Liver (tissue), 9 donors: Measurements from ENCODE around the gene LAMTOR2. TPM values are rescaled to one million over a fixed set of nuclear protein-coding genes. Genes with fewer than 3 reads are reported as not detected.

ENCODE experiments used
- DNase-seq: peaks from one replicate; pipeline ENCODE4 v3.0.0-alpha.2; 2017; ENCODE audit warnings: low spot score
- H3K27ac ChIP-seq, 2 donors: one replicate each; pipeline ENCODE4 v1.7.0; 2013; ENCODE audit warnings: inconsistent platforms in 2 of 2, low read length in 2 of 2, control low read depth in 1 of 2, low read depth in 1 of 2, mild to moderate bottlenecking in 1 of 2
- H3K27me3 ChIP-seq, 4 donors: one replicate each; pipeline versions ENCODE4 v1.6.1 to v1.7.0; 2013; ENCODE audit warnings: low read length in 3 of 4, inconsistent platforms in 1 of 4, mild to moderate bottlenecking in 1 of 4, moderate library complexity in 1 of 4; ENCODE audit not compliant: control insufficient read depth in 4 of 4, insufficient read depth in 4 of 4
- H3K36me3 ChIP-seq, 4 donors: one replicate each; pipeline versions ENCODE4 v1.6.1 to v1.7.0; 2013; ENCODE audit warnings: low read length in 3 of 4, mild to moderate bottlenecking in 3 of 4, low read depth in 1 of 4, moderate library complexity in 1 of 4; ENCODE audit not compliant: control insufficient read depth in 4 of 4, insufficient read depth in 3 of 4
- H3K4me1 ChIP-seq, 4 donors: one replicate each; pipeline versions ENCODE4 v1.6.1 to v1.7.0; 2013; ENCODE audit warnings: low read length in 3 of 4, mild to moderate bottlenecking in 3 of 4, moderate library complexity in 1 of 4; ENCODE audit not compliant: control insufficient read depth in 4 of 4, insufficient read depth in 4 of 4
- H3K4me3 ChIP-seq, 3 donors: one replicate each; pipeline versions ENCODE4 v1.6.1 to v1.7.0; 2013; ENCODE audit warnings: low read length in 3 of 3, control low read depth in 1 of 3, low read depth in 1 of 3, mild to moderate bottlenecking in 1 of 3
- H3K9ac ChIP-seq, 2 donors: one replicate each; pipeline ENCODE4 v1.7.0; 2013; ENCODE audit warnings: low read length in 2 of 2, mild to moderate bottlenecking in 2 of 2, moderate library complexity in 2 of 2, control low read depth in 1 of 2, low read depth in 1 of 2
- H3K9me3 ChIP-seq, 4 donors: one replicate each; pipeline versions ENCODE4 v1.6.1 to v1.7.0; 2013; ENCODE audit warnings: low read length in 3 of 4; ENCODE audit not compliant: control insufficient read depth in 4 of 4
- CTCF ChIP-seq: fragments of 150-350 bp; IDR thresholded peaks from 2 replicates; pipeline ENCODE4 v1.5.1; 2017; ENCODE audit warnings: improper control_type of control experiment, low read depth, low read length; ENCODE audit not compliant: missing input control
- EGR1 ChIP-seq, 2 donors: IDR thresholded peaks; 2 replicates each; pipeline ENCODE4 v1.6.1; 2016 to 2018; ENCODE audit warnings: antibody characterized with exemption in 2 of 2, low read depth in 2 of 2
- FOXA1 ChIP-seq: IDR thresholded peaks from 2 replicates; pipeline ENCODE4 v1.6.1; 2016; ENCODE audit warnings: antibody characterized with exemption
- FOXA2 ChIP-seq: IDR thresholded peaks from 2 replicates; pipeline ENCODE4 v1.6.1; 2016; ENCODE audit warnings: antibody characterized with exemption
- GABPA ChIP-seq, 2 donors: IDR thresholded peaks in 1 of 2; conservative IDR thresholded peaks in 1 of 2; 2 replicates each; pipeline ENCODE4 v1.6.1; 2016; ENCODE audit warnings: antibody characterized with exemption in 2 of 2, mild to moderate bottlenecking in 1 of 2, moderate library complexity in 1 of 2
- HNF4A ChIP-seq, 2 donors: conservative IDR thresholded peaks; 2 replicates each; pipeline ENCODE4 v1.6.1; 2016; ENCODE audit warnings: antibody characterized with exemption in 2 of 2, mild to moderate bottlenecking in 2 of 2
- HNF4G ChIP-seq: IDR thresholded peaks from 2 replicates; pipeline ENCODE4 v1.6.1; 2016; ENCODE audit warnings: antibody characterized with exemption
- JUND ChIP-seq, 2 donors: IDR thresholded peaks; 2 replicates each; pipeline ENCODE4 v1.6.1; 2016; ENCODE audit warnings: antibody characterized with exemption in 2 of 2
- MAX ChIP-seq: IDR thresholded peaks from 2 replicates; pipeline ENCODE4 v1.6.1; 2016; ENCODE audit warnings: antibody characterized with exemption
- NR2F2 ChIP-seq: IDR thresholded peaks from 2 replicates; pipeline ENCODE4 v1.6.1; 2016; ENCODE audit warnings: antibody characterized with exemption
- RAD21 ChIP-seq, 2 donors: IDR thresholded peaks; 2 replicates each; pipeline ENCODE4 v1.6.1; 2016; ENCODE audit warnings: antibody characterized with exemption in 2 of 2, mild to moderate bottlenecking in 2 of 2
- RXRA ChIP-seq, 2 donors: IDR thresholded peaks; 2 replicates each; pipeline ENCODE4 v1.6.1; 2017 to 2018; ENCODE audit warnings: antibody characterized with exemption in 2 of 2, mild to moderate bottlenecking in 1 of 2
- SP1 ChIP-seq: IDR thresholded peaks from 2 replicates; pipeline ENCODE4 v1.6.1; 2018; ENCODE audit warnings: antibody characterized with exemption, mild to moderate bottlenecking
- TAF1 ChIP-seq: conservative IDR thresholded peaks from 2 replicates; pipeline ENCODE4 v1.6.1; 2016; ENCODE audit warnings: antibody characterized with exemption, mild to moderate bottlenecking
- YY1 ChIP-seq: IDR thresholded peaks from 2 replicates; pipeline ENCODE4 v1.6.1; 2016; ENCODE audit warnings: antibody characterized with exemption, mild to moderate bottlenecking
- ZBTB33 ChIP-seq: IDR thresholded peaks from 2 replicates; pipeline ENCODE4 v1.6.1; 2016; ENCODE audit warnings: antibody characterized with exemption
- WGBS: extraction: QIAGEN DNeasy Blood & Tissue Kit; methylation state at CpG from one replicate; pipeline ENCODE4 v1.1.7; 2013; 5-methylcytosine and 5-hydroxymethylcytosine counted together
- polyA plus RNA-seq, 2 donors: library from polyadenylated mRNA; stranded (reverse) in 1 of 2; unstranded in 1 of 2; fragments of 200-250 nt in 1 of 2; fragments of >200 nt in 1 of 2; fragmentation: Nextera tagmentation in 1 of 2; extraction: Ambion mirVana in 1 of 2; gene quantifications; one replicate each; pipeline versions ENCODE4 v1.2.1 to v1.2.3, GENCODE V29; 2013 to 2015
- total RNA-seq, 2 donors: library from RNA; depleted of rRNA; stranded (reverse); fragments of >200 nt; gene quantifications; one replicate each; pipeline ENCODE4 v1.2.3, GENCODE V29; 2014
- TF ChIP-seq, protein P1 (sequence below): IDR thresholded peaks from 2 replicates; pipeline ENCODE4 v1.6.1; 2016; ENCODE audit warnings: antibody characterized with exemption
- TF ChIP-seq, protein P2 (sequence below): IDR thresholded peaks from 2 replicates; pipeline ENCODE4 v1.6.1; 2016; ENCODE audit warnings: antibody characterized with exemption, mild to moderate bottlenecking
- donor health status: healthy.
- donor health status: healthy.
- donor health status: healthy.
- donor health status: healthy.
- donor health status: healthy.

LAMTOR2 gene
- total and polyA plus RNA-seq, 4 donors, result 30.4 to 152 (median 79.0) TPM

GRCh38 chr1:156072251-156072650, 17.7 kb downstream of the LAMTOR2 start:
- no peaks in the 10 kb centered on the region for H3K9me3 ChIP-seq
- DNase-seq, result no peak
- H3K4me1 ChIP-seq, result peaks cover 11 to 44% (median 31%) of the 10 kb centered on the region in 4 donors
- no peak overlapping the region for H3K27ac ChIP-seq
- TF ChIP-seq EGR1 (IDR thresholded peaks at IDR 0.05; ENCODE audit: low read depth in 2 of 2) (no peak), NR2F2 (no peak), YY1 (no peak), RAD21 (IDR thresholded peaks at IDR 0.05) (no peak), JUND (IDR thresholded peaks at IDR 0.05) (no peak), HNF4G (no peak), CTCF (no peak), SP1 (no peak), FOXA1 (no peak), ZBTB33 (no peak), TAF1 (no peak), FOXA2 (no peak), GABPA (IDR thresholded peaks at IDR 0.05 in 1 of 2, conservative IDR thresholded peaks at IDR 0.05 in 1 of 2) (no peak), MAX (no peak), RXRA (IDR thresholded peaks at IDR 0.05) (no peak), HNF4A (conservative IDR thresholded peaks at IDR 0.05) (no peak)
- TF ChIP-seq, protein P1, sequence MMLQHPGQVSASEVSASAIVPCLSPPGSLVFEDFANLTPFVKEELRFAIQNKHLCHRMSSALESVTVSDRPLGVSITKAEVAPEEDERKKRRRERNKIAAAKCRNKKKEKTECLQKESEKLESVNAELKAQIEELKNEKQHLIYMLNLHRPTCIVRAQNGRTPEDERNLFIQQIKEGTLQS, result no peak
- TF ChIP-seq, protein P2, sequence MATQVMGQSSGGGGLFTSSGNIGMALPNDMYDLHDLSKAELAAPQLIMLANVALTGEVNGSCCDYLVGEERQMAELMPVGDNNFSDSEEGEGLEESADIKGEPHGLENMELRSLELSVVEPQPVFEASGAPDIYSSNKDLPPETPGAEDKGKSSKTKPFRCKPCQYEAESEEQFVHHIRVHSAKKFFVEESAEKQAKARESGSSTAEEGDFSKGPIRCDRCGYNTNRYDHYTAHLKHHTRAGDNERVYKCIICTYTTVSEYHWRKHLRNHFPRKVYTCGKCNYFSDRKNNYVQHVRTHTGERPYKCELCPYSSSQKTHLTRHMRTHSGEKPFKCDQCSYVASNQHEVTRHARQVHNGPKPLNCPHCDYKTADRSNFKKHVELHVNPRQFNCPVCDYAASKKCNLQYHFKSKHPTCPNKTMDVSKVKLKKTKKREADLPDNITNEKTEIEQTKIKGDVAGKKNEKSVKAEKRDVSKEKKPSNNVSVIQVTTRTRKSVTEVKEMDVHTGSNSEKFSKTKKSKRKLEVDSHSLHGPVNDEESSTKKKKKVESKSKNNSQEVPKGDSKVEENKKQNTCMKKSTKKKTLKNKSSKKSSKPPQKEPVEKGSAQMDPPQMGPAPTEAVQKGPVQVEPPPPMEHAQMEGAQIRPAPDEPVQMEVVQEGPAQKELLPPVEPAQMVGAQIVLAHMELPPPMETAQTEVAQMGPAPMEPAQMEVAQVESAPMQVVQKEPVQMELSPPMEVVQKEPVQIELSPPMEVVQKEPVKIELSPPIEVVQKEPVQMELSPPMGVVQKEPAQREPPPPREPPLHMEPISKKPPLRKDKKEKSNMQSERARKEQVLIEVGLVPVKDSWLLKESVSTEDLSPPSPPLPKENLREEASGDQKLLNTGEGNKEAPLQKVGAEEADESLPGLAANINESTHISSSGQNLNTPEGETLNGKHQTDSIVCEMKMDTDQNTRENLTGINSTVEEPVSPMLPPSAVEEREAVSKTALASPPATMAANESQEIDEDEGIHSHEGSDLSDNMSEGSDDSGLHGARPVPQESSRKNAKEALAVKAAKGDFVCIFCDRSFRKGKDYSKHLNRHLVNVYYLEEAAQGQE, result no peak
- no peaks in the 10 kb centered on the region for H3K27me3 ChIP-seq
- WGBS, result 75% methylated on average over 6 of the region's 6 CpGs
- no peak overlapping the region for H3K4me3 ChIP-seq
- H3K9ac ChIP-seq, result no peak overlapping the region
- H3K36me3 ChIP-seq, result no peaks in the 10 kb centered on the region
